ENCODE measurements around the gene H6PD.

The H6PD gene, protein sequence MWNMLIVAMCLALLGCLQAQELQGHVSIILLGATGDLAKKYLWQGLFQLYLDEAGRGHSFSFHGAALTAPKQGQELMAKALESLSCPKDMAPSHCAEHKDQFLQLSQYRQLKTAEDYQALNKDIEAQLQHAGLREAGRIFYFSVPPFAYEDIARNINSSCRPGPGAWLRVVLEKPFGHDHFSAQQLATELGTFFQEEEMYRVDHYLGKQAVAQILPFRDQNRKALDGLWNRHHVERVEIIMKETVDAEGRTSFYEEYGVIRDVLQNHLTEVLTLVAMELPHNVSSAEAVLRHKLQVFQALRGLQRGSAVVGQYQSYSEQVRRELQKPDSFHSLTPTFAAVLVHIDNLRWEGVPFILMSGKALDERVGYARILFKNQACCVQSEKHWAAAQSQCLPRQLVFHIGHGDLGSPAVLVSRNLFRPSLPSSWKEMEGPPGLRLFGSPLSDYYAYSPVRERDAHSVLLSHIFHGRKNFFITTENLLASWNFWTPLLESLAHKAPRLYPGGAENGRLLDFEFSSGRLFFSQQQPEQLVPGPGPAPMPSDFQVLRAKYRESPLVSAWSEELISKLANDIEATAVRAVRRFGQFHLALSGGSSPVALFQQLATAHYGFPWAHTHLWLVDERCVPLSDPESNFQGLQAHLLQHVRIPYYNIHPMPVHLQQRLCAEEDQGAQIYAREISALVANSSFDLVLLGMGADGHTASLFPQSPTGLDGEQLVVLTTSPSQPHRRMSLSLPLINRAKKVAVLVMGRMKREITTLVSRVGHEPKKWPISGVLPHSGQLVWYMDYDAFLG

DNA sequence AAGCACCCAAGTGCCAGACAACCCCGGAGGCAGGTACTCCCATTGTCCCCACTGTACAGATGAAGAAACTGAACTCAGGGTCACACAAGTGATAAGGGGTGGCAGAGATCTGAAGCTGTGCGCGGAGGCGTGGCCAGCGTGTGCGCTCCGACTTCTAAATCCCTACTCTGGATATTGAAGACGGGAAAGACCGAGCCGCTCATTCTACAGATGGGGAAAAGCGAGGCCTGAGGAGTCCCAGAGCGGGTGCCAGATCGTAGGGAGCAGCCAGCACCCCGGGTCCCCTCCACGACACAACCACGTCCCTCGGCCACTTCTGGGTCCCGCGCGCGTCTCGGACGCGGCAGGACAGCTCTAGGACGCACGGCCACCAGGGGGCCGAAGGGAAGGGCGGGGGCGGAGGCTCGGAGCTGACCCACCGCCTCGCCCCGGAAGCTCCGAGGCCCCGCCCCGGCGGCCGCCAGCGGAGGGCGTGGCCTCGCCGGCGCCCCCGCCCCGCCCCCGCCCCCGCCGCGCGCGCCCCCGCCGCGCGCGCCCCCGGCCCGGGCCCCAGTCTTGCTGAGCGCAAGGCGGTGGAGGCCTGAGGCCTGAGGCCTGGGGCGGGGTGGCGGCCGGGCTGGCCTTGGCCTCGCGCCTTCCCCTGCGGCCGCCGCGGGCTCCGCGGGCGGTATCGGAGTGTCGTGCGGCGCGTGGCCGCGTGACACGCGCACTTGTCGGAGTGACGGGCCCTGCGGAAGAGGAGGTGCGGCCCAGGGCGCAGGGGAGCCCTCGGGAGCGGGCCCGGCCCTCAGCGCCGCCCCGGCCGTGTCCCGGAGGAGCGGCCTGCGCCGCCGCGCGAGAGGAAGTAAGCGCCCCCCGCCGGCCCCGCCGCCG, at the start of gene H6PD:
TSS of gene H6PD (plus strand) at position 552 of the 873 bp plus-strand sequence. CDS start 10,161 bp downstream, outside the sequence.
- Histone ChIP-seq H3K9me3 (ENCODE audit: insufficient read depth, low read length) (no peaks in the 10 kb centered on the region), H3K27ac (ENCODE audit: low read depth, low read length) (peak within 1 kb of the TSS; percentile 50), H2AFZ (ENCODE audit: low read depth, low read length, severe bottlenecking) (peak within 1 kb of the TSS; percentile 94), H4K20me1 (ENCODE audit: low read depth, low read length) (no peaks in the 10 kb centered on the region), H3F3A (ENCODE audit: insufficient read depth) (no peaks in the 10 kb centered on the region; the same call in 1 of the 2 replicates), H3K27me3 (ENCODE audit: low read length) (no peaks in the 10 kb centered on the region), H3K4me2 (ENCODE audit: low read depth, low read length, poor library complexity, severe bottlenecking) (peak within 1 kb of the TSS; percentile 99), H3K4me3 (ENCODE audit: insufficient read depth, low read length, poor library complexity, severe bottlenecking) (peak within 1 kb of the TSS; percentile 93), H3K9ac (ENCODE audit: low read length) (peak within 1 kb of the TSS; percentile 96), H3K9me2 (replicated peaks; ENCODE audit: insufficient read depth, low read length) (no peaks in the 10 kb centered on the region), H3K36me3 (ENCODE audit: low read length) (no peaks in the 10 kb centered on the region), H3K79me2 (ENCODE audit: insufficient read depth, low read length) (no peaks in the 10 kb centered on the region)
- TF ChIP-seq EZH2phosphoT487 (conservative IDR thresholded peaks at IDR 0.05; ENCODE audit: low read length), result no peak
- TF ChIP-seq, protein P1, sequence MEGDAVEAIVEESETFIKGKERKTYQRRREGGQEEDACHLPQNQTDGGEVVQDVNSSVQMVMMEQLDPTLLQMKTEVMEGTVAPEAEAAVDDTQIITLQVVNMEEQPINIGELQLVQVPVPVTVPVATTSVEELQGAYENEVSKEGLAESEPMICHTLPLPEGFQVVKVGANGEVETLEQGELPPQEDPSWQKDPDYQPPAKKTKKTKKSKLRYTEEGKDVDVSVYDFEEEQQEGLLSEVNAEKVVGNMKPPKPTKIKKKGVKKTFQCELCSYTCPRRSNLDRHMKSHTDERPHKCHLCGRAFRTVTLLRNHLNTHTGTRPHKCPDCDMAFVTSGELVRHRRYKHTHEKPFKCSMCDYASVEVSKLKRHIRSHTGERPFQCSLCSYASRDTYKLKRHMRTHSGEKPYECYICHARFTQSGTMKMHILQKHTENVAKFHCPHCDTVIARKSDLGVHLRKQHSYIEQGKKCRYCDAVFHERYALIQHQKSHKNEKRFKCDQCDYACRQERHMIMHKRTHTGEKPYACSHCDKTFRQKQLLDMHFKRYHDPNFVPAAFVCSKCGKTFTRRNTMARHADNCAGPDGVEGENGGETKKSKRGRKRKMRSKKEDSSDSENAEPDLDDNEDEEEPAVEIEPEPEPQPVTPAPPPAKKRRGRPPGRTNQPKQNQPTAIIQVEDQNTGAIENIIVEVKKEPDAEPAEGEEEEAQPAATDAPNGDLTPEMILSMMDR (IDR thresholded peaks at IDR 0.05; ENCODE audit: insufficient read depth, low read length, poor library complexity, severe bottlenecking), result peak; percentile 32

DNA sequence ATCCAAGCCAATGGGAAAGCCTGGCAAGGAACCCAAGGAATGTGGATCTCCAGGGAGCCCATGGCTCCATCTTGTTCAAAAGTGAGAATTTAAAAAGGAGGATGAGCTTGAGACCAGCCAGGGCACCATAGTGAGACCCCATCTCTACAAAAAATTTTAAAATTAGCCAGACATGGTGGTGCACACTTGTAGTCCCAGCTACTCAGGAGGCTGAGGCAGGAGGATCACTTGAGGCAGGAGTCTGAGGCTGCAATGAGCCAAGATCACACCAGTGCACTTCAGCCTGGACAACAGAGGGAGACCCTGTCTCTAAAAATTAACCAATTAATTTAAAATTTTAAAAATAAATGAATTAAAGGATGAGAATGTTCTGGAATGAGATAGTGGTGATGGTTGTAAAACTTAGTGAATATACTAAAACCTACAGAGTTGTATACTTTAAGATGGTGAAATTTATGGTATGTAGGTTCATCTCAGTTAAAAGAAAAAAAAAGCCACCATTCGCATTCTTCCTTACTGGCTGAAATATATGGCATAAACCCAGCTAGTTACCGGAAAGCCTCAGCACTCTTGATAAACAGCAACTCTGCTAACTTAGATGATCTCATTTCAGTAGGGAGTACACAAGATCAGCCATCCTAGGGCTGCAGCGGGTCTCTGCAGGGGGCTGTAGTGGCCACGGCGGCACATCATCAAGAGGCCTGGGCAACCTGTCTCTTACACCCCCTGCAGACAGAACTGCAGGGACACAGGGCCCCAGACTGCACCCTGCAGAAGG, 48.3 kb upstream of the H6PD start:
- Histone ChIP-seq H3K9me3 (ENCODE audit: insufficient read depth, low read length) (no peaks in the 10 kb centered on the region), H4K20me1 (ENCODE audit: low read depth, low read length) (no peaks in the 10 kb centered on the region), H3K4me2 (ENCODE audit: low read depth, low read length, poor library complexity, severe bottlenecking) (no peak overlapping the region), H3K9ac (ENCODE audit: low read length) (no peak overlapping the region), H3K27me3 (ENCODE audit: low read length) (no peaks in the 10 kb centered on the region), H3K4me3 (ENCODE audit: insufficient read depth, low read length, poor library complexity, severe bottlenecking) (no peak overlapping the region), H3K79me2 (ENCODE audit: insufficient read depth, low read length) (no peaks in the 10 kb centered on the region), H2AFZ (ENCODE audit: low read depth, low read length, severe bottlenecking) (no peak overlapping the region), H3F3A (ENCODE audit: insufficient read depth) (no peaks in the 10 kb centered on the region), H3K9me2 (replicated peaks; ENCODE audit: insufficient read depth, low read length) (no peaks in the 10 kb centered on the region), H3K36me3 (ENCODE audit: low read length) (no peaks in the 10 kb centered on the region), H3K27ac (ENCODE audit: low read depth, low read length) (no peak overlapping the region)
- TF ChIP-seq, protein P1 (IDR thresholded peaks at IDR 0.05; ENCODE audit: insufficient read depth, low read length, poor library complexity, severe bottlenecking), result no peak
- TF ChIP-seq EZH2phosphoT487 (conservative IDR thresholded peaks at IDR 0.05; ENCODE audit: low read length), result no peak

DNA sequence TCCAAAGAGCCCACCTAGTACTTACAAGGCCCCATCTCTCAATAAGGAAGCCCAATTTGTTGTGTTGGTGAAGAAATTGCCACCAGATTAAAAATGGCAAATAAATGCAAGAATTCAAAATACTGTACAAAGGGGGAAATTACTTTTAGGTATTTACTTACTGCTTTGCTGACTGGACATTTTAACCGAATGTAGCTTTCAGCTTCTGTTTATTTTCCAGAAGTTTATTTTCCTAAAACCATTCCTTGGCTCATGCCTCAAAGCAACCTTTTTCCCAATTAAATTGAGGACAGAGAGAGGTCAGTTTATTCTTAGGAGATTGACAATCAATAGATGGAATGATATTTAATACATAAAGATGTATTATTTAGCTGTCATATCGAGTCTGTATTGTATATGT, 47.6 kb upstream of the H6PD start:
- H3K27me3 ChIP-seq (ENCODE audit: low read length), result no peaks in the 10 kb centered on the region

More for the DNA sequence above, 47.6 kb upstream of the H6PD start:
- H2AFZ ChIP-seq (ENCODE audit: low read depth, low read length, severe bottlenecking), result no peak overlapping the region
- H3K4me3 ChIP-seq (ENCODE audit: insufficient read depth, low read length, poor library complexity, severe bottlenecking), result no peak overlapping the region
- no peaks in the 10 kb centered on the region for H3K79me2 ChIP-seq (ENCODE audit: insufficient read depth, low read length)
- H3K9me2 ChIP-seq (replicated peaks; ENCODE audit: insufficient read depth, low read length), result no peaks in the 10 kb centered on the region
- H3K9me3 ChIP-seq (ENCODE audit: insufficient read depth, low read length), result no peaks in the 10 kb centered on the region
- no peaks in the 10 kb centered on the region for H3F3A ChIP-seq (ENCODE audit: insufficient read depth)
- no peak for TF ChIP-seq EZH2phosphoT487 (conservative IDR thresholded peaks at IDR 0.05; ENCODE audit: low read length)
- TF ChIP-seq, protein P1 (IDR thresholded peaks at IDR 0.05; ENCODE audit: insufficient read depth, low read length, poor library complexity, severe bottlenecking), result no peak
- H4K20me1 ChIP-seq (ENCODE audit: low read depth, low read length), result no peaks in the 10 kb centered on the region
- H3K9ac ChIP-seq (ENCODE audit: low read length), result no peak overlapping the region
- no peak overlapping the region for H3K4me2 ChIP-seq (ENCODE audit: low read depth, low read length, poor library complexity, severe bottlenecking)
- no peaks in the 10 kb centered on the region for H3K36me3 ChIP-seq (ENCODE audit: low read length)
- no peak overlapping the region for H3K27ac ChIP-seq (ENCODE audit: low read depth, low read length)
